HG03108 (cell line): Measurements from ENCODE around the gene ZNF354B.
"Not testable (repeated sequence)": the region's sequence is repeated elsewhere in the genome, so short reads cannot be mapped to it uniquely, and the experiment has no call there.

ENCODE experiments used
- ATAC-seq: cut with Tn5 transposase; IDR thresholded peaks from one replicate; pipeline ENCODE4 v1.9.1; 2021; ENCODE audit warnings: moderate library complexity; ENCODE audit not compliant: unreplicated experiment

The ZNF354B gene

DNA sequence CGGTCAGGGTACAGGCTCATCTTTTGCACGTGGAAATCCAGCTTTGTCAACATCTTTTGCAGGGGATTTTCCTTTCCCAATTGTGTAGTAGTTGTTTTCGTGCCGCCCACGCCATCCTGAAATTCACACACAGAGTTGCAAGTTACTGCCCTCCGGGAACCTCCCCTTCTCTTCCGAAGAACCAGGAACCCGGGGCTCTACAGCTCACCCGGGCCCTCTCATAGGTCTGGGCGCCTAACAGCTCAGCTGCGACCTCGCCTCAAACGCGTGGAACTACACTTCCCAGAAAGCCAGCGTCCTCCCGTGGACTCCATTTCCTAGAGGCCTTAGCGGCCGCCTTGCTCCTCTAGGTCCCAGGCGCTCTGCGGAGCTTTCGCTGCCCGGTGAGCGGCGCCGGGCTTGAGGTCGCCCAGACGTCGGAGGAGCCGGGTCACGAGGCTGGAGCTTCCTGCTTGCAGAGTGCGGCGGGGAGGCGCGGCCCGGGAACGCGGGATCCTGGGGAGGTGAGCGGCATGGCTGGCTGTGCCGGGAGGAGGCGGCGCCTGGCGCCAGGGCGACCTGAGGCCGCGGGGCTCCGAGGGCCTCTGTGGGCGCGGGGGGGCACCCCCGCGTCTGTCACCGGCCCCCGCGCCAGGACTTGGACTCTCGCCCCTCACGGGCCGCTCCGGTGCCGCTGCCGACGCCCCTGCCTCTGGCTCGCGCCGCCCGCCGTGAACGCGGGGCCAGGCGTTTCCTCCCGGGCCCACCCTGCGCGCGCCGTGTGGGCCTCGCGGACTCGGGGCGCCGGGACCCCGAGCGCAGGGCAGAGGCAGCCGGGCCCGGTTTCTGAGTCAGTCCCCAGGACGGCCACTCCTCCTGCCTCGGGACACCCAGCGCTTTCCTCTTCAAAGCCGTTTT is at the start of gene ZNF354B:
ZNF354B (plus strand) TSS at position 329 of the 897 bp plus-strand sequence. CDS start 1,095 bp downstream, outside the sequence.
- peak; percentile 99 for ATAC-seq

DNA sequence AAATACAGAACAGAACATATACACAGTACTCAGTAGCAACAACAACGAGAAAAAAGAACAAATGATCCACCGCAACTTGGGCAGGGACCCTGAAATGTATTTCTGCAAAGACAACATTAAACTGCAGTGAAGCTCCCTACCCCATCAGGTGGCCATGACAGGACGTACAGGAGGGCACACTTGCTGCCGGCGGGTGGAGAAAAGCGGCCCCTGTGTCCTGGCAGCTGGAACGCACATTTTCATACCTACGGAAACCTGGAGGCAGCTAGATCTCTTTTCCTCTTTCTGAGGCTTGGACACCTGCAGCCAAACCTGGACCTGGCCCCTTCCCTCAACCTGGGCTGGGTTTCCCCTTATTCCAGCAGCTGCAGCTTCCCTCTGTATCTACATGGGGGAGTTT is 42.2 kb upstream of the ZNF354B start:
- no peak for ATAC-seq

DNA sequence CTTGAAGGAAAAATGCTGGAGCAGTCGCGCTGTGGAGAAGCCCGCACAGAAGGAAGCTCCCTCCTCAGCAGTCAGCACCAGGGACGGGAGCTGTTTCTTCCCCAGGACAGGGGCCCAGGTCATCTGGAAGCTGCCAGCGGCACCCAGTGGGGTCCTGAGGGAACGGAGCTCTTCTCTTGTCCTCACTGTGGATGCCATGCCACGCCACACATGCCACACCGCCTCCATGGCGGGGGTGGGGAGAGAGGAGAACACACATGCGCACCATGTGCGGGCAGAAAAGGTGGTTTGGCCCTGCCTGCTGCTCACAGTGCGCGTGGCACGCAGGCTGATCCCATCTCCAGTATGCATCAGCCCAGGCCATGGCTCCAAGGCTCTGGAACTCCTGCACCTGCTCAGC is 41.7 kb upstream of the ZNF354B start:
- no peak for ATAC-seq

DNA sequence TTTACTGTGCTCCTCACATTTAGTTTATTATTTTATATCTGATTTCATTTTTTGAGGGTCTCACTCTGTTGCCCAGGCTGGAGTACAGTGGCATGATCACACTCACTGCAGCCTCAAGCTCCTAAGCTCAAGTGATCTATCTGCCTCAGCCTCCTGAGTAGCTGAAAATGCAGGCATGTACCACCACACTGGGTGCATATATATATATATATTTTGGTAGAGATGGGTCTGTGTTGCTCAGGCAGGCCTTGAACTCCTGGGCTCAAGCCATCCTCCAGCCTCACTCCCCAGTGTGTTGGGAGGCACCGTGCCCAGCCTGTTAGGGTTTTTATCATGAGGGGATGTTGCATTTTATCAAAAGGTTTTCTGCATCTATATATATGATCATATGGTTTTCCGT is 39.8 kb upstream of the ZNF354B start:
- ATAC-seq, result no peak

DNA sequence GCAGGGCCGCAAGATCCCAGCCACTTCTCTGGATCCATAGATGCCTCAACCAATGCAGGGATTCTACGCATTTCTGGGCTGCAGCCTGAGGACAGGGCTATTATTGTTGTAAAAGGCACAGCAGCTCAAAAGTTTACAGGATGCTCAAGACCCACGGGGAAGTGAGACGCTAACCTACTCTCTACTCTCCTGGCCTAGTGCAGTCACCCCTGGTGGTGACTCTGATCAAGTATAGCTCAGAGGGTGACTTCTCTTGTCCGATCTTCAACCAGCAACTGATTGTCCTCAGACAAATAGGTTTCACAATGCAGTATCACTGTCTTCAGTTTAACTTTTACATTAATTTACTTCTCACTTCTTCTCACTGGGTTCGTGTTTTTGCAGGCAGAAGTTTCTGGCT is 34.3 kb upstream of the ZNF354B start:
- ATAC-seq, result no peak

DNA sequence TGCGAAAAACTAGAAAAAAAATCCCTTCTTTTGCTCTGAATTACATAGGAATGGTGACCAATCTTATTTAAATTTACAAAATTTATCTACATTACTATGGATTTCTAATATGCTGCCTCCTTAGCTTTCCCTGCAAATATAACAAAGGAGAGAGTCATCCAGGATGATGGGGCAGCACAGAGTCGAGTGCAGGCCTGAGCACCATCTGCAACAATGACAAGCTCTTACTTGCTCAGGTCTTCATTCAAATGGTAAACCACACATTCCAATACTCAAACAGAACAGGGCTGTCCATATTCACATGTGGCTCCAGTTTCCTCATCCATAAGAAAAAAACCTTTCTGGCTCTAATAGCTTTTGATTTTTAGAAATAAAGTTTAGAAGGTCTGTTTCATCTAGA is 33.5 kb upstream of the ZNF354B start:
- no peak for ATAC-seq

DNA sequence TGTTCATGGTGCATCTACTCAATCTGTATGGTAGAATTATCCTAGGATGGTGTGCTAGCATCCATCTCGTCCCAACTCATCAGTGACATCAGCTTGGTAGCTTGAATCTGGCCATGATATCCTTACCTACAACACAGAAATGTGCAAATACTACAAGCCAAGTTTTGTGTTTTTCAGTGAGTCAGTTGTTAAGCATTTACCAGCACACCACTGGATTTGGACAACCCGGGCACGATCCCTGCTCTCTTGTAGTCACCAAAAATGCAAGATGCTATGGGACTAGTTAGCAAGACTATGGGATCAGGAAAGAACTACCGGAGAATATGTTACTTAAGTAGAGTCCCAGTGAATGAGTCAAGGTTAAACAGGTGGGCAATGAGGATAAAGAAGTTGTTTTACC is 32.1 kb upstream of the ZNF354B start:
- no peak for ATAC-seq

DNA sequence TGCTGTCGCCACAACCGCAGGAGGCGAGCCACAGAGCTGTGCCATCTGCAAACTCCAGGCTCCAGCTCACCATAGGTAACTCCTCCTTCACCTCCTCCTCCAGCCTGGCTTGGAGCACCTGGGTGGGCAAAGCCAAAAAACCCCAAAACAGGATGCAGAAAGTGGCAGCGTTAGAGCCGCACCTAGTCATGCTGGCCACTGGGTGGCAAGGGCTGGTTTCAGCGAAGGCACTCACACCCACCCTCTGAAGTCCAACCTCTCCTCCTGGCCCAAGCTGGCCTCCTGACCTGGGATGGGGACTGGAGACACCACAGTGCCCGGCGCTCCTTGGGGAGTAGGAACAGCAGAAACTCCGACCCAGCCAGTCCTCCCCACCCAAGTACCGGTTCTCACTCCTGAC is 28.7 kb upstream of the ZNF354B start:
- no peak for ATAC-seq

DNA sequence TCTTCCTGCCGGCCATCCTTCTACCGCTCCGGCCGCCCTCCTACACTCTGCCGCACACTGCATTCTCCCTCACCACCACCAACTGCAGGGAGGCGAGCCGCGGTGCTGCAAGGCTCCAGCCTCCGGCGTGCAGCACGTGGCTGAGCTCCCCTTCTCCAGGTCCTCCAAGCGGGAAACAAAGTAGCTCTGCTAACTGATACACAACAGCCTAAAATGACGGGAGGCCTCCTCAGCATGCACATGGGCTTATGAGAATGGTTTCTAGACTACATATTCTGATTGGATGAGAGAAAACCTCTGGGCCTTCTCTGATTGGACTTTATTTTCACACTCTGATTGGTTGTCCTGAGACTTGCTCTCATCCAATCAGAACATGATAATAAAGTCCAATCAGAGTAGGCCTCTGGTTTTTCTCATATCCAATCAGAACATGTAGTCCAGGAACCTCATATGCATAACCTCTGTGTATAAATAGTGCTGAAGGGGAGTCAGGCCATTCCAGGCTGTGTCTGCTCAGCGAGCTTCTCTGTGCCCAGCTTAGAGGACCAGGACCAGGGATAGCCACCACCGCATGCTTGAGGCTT is 27.0 kb upstream of the ZNF354B start:
- no peak for ATAC-seq

DNA sequence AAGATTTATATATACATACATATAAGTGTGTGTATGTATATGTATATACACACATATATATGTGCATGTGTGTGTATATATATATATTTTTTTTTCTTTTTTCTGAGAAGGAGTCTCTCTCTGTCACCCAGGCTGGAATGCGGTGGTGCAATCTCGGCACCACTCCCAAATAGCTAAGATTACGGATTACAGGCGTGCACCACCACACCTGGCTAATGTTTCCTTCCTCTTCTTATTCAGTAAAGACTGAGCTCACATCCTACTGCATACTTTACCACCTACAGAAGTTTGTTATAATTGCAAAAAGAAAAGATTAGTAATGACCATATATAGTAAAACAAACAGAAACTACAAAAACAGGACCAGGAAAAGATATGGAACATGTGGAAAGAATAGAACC is 23.1 kb upstream of the ZNF354B start:
- ATAC-seq, result no peak

DNA sequence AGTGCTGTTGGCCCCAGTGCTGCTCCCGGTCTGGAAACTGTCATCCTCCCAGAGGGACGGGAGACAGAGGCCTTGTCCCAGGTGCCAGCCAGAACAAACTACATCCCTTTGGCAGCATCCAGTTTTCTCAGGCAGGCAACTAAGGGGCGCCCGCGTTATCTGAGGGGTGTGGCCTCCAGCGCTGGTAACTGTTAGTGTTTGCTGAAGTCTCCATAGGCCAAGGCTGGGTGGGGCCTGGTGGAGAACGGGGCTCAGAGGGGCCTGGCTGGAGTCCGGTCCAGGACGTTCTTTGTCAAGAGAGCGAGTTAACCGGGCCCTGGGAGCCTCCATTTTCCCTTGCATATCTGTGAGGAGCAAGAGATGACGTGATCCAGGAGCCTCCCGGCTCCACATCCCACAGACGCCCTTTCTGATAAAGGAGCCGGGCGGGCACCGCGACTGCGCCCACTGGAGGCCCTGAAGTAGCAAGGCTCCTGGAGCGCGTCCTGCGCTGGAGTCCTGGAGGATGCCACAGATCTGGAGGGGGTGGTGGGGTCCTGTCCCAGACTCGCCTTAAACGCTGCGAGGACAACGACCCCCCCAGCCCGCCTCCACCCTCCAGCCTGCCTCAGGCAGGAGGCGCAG is 20.9 kb upstream of the ZNF354B start:
- not testable (repeated sequence) for ATAC-seq

DNA sequence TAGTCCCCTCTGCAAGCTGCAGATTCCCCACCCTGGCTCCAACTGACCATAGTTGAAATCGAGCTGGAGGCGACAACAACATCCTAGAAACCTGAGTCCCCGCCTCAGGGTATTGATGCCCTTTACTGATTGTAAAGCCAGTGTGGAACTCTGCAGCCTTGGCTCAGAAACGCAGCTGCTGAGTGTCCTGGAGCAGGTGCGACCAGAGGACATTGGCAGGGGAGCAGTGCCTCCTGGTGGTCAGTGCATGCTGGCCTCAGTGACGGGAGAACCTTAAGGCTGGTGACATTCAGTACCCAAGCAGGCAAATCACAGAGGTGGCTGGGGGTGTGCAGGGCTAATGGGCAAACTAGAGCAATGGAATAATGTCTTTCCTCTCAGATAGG is 20.4 kb upstream of the ZNF354B start:
- no peak for ATAC-seq

DNA sequence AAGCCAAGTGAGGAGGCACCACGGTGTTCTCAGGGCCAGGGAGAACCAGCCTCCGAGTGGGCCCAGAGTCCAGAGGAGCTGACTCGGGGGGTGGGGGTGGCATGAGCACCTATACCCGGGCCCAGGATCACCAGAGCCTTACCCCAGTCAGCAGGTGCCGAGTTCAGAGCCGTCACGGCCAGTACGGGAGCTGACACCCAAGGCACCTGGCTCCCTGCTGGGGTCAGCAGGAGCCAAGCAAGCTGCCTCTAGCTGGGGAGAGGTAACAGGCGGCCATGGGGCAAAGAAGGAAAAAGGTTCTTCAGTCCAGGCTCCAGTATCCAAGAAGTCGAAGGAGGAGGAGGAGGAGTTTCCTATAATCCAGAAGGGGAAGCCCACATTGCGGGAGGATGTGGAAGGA is 19.4 kb upstream of the ZNF354B start:
- ATAC-seq, result not testable (repeated sequence)

DNA sequence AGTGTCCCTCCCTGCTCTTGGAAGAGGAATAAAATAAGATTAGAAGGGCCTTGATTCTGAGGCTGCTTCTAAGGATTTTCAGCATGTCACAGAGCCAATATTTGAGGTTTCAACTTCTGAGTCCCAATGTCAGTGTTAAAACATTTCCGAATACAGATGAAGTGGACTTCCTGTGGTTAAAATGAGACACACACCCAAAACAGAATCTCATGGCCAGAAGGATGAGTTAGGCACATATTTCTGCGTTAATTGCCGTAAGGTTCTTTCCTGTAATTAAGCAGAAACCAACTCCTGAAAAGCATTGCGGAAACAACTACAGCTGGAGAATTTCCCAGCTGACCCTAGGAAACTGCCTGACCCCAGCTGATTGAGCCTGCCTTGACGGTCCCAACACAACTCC is 10.4 kb upstream of the ZNF354B start:
- ATAC-seq, result no peak

DNA sequence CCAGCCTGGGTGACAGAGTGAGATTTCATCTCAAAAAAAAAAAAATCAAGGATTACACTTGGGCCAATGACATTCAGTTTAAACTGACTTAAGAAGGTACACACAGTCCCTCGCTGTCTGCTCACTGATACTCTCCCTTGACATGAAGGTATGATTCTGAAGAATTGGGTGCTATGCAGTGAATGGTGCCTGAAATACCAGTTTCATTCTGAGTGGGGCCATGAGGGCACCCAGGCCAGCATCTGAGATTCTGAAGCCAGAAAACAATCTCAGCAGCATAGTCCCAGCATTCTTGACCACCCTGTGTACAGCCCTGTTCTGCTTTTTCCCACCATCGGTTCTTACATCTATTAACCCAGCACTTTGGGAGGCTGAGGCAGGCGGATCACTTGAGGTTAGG is 7.8 kb upstream of the ZNF354B start:
- ATAC-seq, result no peak

DNA sequence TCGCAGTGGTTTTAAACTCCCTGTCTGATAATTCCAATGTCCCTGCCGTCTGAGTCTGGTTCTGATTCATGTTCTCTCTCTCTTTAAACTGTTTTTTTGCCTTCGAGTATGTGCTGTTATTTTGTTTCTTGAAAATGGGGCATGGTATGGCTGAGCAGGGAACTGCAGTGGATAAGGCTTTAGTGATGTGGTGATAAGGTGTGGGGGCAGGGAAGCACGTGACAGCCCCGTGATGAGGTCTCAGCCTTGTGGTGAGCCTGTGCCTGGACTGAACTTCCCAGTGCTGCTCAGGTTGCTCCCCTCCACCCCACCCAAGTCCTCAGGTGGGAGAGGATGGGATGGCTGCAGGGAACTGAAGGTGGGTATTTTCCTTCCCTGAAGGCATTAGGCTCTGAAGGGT is 5.5 kb upstream of the ZNF354B start:
- ATAC-seq, result no peak

DNA sequence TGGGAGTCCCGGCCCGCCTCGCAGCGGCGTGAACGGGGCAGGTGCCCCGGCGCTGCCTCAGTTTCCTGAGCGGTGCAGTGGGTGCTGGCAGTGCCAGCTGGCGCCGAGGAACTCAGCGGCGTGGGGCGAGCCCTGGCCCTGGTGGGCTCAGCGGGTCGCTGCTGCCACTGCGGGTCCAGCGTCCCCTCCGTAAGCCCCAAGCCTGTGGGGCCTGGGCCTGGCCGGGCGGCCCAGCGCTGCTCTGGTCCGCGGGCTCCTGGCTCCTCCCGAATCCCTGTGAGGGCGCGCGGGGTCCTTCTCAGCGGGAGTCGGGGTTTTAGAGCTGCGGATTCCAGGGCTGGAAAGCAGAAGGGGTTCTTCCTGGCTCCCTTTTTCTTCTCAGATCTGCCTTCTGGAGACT is 862 bp downstream of the ZNF354B start:
- not testable (repeated sequence) for ATAC-seq

DNA sequence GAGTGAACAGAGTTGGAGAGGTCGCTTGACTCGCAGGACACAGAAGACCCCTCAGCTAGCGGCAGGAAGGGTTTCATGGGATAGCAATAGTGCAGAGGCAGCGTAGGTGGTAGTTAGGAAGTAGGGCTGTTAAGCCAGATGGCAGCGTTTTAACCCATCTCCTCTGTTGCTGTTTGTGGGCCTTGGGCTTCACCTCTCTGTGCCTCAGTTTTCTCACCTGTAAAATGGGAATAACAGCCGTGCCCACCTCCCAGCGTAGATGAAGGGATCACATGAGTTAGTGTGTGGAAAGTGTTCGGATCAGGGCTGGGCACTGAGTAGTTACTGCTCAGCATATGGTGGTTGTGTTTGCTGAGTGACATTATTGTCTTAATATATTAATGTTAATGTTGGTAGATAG is 1.9 kb downstream of the ZNF354B start:
- ATAC-seq, result no peak

DNA sequence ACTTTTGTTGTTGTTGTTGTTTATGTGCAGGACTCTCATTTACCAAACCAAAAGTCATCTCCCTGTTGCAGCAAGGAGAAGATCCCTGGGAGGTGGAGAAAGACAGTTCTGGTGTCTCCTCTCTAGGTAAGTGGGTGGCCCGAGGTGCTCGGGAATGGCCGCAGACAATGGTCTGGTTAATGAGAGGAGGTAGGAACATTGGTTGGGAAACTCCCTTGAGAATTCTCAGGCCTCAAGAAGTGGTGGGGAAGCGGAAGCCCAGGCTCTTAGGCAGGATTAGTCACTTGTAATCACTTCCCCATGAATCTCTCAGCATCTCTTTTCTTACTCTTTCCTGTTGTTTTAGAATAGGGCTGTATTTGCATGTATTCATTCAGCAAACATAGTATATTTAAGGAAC is 7.2 kb downstream of the ZNF354B start:
- ATAC-seq, result no peak

DNA sequence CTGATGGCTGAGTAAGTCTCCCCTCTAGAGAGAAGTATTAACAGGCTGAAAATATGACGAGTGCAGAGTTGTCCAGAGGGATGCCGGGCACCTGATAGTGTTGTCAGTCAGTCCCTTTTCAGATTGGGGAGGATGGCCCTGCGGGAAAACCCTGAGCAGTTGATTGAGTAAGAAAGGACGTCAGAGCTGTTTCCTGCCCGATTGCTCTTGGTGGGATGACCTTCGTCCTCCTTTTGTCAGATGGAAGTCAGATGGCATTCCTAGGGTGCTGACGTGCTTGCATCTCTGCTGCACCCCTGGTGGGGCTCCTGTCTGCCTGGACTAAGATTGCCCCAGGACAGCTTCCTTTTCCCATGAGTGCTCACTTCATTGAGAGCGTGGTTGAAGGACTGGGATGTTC is 9.8 kb downstream of the ZNF354B start:
- ATAC-seq, result no peak

DNA sequence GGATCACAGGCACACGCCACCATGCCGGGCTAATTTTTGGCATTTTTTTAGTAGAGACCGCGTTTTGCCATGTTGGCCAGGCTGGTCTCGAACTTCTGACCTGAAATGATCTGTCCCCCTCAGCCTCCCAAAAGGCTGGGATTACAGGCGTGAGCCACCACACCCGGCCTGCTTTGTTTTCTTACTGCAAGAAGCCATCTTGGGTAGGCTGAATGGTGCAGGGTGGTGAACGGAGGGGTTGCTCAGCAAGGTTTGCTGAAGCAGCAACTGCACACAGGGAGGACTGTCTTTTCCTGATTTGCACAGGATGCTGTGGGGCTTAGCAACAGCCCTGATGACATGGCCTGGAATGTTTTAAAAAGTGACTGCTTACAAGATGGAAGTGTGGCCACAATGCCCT is 10.7 kb downstream of the ZNF354B start:
- no peak for ATAC-seq

DNA sequence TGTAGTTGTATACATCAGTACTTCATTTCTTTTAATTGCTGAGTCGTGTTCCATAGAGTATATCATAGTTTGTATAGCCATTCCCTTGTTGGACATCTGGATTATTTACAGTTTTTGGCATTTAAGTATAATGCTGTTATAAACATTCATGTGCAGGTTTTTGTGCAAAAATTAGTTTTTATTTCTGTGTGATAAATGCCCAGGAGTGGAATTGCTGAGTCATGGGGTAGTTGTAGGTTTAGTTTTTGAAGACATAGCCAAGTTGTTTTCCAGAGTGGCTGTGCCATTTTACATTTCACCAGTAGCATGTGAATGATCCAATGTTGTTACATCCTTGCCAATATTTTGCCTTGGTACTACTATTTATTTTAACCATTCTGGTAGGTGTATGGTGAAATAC is 12.5 kb downstream of the ZNF354B start:
- no peak for ATAC-seq
